T-helper 2 cell treated with Interferon-gamma antibody and Interleukin-4, amounts not matched to agents 100 ng/mL and 5 ng/mL, for 36 hours (primary cell): ENCODE data around the gene ARL13A. TPM values are rescaled to one million over a fixed set of nuclear protein-coding genes. Genes with fewer than 3 reads are reported as not detected.
"Not testable (repeated sequence)": the region's sequence is repeated elsewhere in the genome, so short reads cannot be mapped to it uniquely, and the experiment has no call there.

ENCODE experiments used
- intact Hi-C: fragments of 100-400 bp; cut with micrococcal nuclease; formaldehyde crosslinking; loops from one replicate; pipeline ENCODE4 v1.15.1; 2023
- total RNA-seq: library from RNA; stranded (reverse); gene quantifications from 2 replicates; pipeline ENCODE4 v1.2.3, GENCODE V29; 2022

The ARL13A gene
- total RNA-seq = not detected in 2 replicates

- intact Hi-C loops = no loop called here
Observed at GRCh38 chrX:100969408-100969807, at the start of gene ARL13A. TSS of gene ARL13A (plus strand) at chrX:100969708. CDS start at chrX:100973690, 3,982 bp downstream.

GRCh38 chrX:100924375-100924774 lies 45.1 kb upstream of the ARL13A start:
- intact Hi-C loops = no loop called here

GRCh38 chrX:100926453-100926852 lies 43.1 kb upstream of the ARL13A start:
- intact Hi-C loops = loop anchor here (2.0 kb wide), 1 partner anchor 72 kb away; no protein-coding TSS in a partner anchor

DNA sequence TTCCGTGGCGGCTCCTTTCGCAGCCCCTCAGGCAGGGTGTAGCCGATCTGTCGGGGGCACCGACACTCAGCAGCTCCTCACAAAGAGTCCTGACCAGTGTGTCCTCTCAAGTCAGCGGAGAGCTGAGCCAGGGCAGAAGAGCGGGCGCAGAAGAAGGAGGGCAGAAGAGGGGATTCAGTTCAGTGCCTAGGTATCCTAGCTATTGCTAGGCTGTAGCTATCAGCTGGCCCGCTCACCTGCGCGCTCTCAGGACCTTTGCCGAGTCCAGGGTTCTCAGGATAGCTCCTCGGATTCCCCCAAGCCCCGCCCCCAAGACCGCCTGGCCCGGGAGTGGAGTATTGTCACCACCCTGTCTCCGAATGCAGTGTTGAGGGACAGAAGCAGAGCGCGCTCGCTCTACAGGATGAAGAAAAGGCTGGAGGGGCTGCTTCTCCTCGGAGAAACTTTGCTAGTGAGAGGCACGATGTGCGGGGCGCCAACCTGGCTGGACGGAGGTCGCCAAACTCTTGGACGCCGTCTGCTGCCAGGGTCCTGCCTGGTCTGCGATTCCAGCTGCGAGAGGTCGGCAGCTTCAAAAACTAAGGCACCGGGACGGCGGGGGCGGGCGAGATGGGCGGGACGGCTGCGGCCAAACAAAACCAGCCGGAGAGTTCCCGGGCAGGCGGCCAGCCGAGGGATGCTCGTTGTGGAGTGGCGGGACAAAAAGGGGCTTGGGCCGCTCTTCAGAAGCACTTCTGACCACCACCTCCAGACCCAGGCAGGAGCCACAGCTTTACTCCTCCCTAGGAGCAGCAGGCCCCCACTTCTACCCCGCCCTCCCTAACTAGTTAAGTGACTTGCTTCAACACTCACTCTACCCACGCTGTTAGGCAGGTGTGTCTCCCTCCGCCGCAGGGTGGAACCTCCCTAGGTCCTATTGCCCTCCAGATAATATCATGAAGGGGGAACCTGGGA lies 40.6 kb upstream of the ARL13A start, which contains the start of gene XKRX:
Gene XKRX, minus strand, starts transcription at position 258 of the 954 bp plus-strand sequence. CDS start 613 bp downstream, outside the sequence.
- intact Hi-C loops = no loop called here

DNA sequence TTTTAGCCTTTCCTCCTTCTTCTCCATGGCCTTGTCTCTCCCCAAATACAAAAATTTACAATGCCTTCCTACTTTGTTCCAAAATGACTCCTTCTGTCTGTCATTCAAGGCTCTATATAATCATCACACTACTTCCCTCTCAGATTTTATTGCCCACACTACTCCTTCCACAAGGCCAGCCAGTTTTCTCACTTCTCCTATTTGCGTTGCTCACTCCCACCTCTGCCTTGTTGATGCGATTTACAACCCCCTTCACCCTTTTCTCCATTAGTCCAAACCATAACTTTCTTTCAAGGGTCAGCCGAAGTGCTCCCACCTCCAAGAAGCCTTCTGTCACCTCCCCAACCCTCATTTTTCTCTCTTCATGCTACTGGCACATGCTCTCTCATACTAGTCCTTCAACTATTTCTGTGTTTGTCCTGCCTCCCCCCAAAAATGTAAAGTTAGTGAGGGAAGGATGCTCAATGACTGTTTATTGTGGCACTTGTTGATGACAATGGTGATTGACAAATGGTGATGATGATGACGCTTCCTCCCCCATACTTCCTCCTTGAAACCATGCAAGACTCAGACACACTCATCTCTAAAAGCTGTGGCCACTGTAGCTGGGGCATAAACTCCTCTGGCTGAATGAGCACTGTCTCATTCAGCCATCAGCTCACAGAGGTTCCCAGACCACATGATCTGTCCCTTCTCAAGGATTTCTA lies 38.1 kb upstream of the ARL13A start:
- intact Hi-C loops = no loop called here

GRCh38 chrX:100931925-100932285 lies 37.6 kb upstream of the ARL13A start:
- intact Hi-C loops = no loop called here

DNA sequence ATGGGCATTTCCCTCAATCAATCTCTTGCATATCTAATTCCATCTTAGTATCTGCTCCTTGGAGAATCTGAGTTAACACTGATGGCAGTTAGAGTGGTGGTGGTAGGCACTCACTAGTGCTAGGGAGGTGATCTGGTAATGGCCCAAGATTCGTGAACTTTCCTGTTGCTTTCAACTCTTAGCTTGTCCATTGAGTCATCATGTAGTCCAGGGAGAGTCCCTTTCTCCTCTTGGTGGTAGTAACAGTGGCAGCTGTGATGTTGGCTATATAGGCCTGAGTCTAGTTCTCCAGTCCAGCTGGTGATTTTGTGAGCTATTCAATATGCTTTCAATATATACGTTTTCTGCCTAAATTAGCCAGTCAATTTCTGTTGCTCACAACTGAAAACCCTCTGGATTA lies 33.7 kb upstream of the ARL13A start:
- intact Hi-C loops = no loop called here

- intact Hi-C loops = no loop called here
Observed at GRCh38 chrX:100939333-100939732, 30.2 kb upstream of the ARL13A start.

- intact Hi-C loops = no loop called here
Observed at GRCh38 chrX:100944601-100945000, 24.9 kb upstream of the ARL13A start.

DNA sequence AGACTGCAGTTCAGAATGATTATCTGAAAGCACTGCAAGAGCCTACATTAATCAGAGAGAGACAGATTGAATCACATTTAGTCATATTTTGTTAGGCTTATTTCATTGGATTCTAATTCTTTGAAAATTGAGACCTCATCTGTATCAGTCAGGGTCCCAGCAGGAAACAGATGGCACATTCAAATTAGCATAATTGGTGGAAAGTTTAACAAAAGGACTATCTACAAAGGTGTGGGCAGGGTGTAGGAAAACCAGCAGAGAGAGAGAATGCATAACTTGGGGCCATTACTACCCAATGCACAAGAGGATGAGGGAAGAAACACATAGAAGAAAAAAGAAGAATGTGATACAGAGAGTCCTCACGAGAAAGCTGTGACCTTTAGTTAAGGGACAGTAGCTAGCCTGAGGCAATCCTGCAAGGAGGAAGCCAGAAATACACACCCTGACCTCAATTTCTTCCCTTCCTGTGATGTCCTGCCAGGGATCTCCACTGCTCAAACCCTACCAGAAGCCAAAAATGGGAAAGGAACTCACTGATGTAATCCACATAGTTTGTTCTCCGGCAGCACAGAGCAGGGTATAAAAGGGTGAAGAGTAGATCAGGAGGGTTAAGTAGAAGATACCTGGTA lies 23.1 kb upstream of the ARL13A start:
- intact Hi-C loops = no loop called here

GRCh38 chrX:100948557-100948956 lies 21.0 kb upstream of the ARL13A start:
- intact Hi-C loops = no loop called here

- intact Hi-C loops = no loop called here
Observed at GRCh38 chrX:100962811-100963210, 6.7 kb upstream of the ARL13A start.

- intact Hi-C loops = no loop called here
Observed at GRCh38 chrX:100964362-100964761, 5.1 kb upstream of the ARL13A start.

DNA sequence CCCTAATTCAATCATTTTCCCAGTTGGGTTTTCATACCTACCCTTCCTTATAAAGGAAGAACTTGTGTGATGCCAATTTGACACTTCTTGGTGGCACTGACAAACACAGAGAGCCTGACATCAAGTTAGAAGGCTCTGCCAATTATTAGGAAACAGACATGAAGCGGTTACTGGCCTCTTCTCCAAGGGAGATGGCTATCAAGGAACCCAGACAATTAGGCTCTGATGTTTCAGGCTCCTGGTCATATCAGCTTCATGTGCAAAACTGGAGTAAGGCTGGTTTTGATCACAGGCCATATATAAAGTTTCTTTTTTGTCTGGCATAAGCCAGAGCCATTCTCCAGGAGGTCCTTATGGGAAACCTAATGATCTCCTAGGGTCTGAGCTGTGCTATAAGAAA lies 428 bp downstream of the ARL13A start:
- intact Hi-C loops = no loop called here

DNA sequence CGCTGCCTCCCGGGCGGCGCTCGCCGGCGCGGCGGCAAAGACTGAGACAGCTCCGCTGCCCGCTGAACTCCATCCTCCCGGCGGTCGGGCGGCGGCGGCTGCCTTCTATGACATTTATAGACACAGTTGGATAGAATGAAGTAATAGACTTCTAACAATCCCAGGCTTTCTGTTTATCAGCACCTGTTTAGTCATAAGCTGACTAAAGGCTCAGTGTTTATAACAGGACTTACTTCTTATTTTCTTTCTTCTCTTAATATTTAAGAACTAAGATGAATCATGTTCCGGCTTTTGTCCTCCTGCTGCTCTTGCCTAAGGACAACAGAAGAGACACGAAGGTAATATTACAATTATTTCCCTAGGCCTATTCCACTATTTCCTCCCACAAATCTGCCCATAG lies 3.9 kb downstream of the ARL13A start:
- intact Hi-C loops = no loop called here

- intact Hi-C loops = no loop called here
Observed at GRCh38 chrX:100975212-100975611, 5.7 kb downstream of the ARL13A start.

DNA sequence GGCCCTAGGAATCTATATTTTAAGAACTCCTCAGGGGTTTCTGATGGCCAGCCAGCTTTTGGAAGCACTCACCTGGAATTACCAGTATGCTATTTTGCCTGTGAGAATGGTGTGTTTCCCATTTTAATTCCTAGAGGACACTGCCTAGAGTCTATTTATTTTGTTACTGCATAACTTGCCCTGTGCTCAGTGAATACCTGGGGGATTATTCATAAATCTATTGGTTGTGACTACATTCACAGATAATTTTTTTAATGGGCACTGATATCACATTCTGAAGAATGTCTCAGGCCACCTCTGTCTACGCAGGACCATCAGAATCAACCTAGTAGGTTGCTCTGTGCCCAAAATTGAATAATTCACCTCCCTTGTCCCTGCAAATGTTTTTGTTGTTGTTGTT lies 6.7 kb downstream of the ARL13A start:
- intact Hi-C loops = no loop called here

- intact Hi-C loops = no loop called here
Observed at GRCh38 chrX:100979881-100980607, 10.5 kb downstream of the ARL13A start.

- intact Hi-C loops = no loop called here
Observed at GRCh38 chrX:100980608-100981497, 11.3 kb downstream of the ARL13A start.

- intact Hi-C loops = not testable (repeated sequence)
Observed at GRCh38 chrX:100981498-100981845, 12.0 kb downstream of the ARL13A start.
